NCI-H2081 (cell line): ENCODE data around the gene TP73.

Experiments used
- DNase-seq, 2 experiments: peaks; one replicate each; lab custom pipeline; 2025; lab: John Stamatoyannopoulos, UW

The TP73 gene

DNA sequence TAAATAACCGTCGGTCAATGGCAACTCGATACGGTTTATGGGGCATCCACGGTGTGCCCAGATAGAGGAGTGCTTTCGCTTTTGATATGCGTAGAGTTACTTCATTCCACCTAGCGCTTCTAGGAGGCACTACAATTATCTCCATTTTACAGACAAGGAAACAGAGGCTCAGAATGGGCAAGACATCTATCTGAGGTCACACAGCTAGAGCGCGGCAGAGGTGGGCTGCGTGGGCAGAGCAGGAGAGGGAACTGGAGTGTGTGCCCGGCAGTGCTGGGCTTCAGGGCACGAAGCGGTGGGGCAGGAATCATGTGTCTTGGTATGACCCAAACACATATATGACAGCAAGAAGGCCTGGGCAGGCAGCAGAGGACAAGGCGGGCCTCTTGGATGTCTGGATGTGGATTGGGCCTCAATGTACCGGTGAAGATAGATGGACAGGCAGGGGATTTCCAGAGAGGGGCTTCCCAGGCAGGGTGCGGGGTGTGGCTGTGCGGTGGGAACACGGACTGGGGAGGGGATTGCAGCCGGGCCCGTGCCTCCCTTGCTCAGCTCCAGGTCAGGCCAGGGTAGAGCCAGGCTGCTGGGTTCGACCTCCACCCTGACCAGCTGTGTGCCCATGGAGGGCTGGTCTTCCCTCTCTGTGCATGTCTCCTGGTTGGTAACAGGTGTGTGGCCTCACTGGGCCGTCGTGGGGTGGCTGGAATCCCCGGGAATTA, 21.2 kb downstream of the TP73 start:
- no peak for DNase-seq

DNA sequence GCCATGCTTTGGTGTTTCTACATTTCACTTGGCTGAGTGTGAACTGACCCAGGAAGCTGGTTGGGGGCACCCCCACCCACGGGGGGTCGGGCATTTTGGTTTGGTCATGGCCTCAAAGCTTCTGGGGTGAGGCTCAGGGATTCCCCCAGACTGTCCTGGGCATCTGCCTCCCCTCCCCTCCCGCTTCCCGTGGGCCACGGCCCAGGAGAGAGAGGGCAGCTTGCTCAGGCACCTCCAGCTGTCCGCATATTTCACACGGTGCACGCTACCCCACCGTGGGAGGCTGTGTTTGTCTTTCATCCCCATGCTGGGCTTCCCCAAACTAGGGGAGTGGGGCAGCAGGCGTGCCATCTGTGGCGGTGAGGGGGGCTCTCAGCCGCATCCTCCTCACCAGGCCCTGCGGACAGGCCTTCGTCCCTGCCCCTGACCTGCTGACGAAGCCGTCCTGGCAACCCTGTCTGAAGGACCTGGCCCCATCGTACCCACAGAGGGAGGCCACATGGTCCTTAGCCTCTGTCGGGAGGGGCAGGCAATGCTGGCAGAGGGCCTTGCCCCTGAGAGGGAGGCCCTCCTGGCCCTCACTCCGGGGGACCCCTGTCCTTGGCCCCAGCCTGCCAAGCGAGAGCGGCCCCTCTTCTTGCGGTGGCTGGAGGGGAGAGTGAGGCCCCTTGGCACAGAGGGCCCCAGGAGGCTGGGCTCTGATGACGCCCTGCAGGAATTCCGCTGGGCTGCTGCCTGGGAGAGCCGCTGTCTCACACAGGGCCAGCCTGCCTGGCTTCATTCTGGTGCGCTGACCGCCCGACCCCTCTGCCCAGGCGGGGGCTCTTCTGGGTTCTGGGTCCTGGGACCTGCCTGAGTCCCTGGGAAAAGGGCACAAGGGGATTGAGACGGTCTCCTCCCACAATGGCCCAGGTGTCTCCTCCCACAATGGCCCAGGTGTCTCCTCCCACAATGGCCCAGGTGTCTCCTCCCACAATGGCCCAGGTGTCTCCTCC, 22.1 kb downstream of the TP73 start:
- no peak for DNase-seq

DNA sequence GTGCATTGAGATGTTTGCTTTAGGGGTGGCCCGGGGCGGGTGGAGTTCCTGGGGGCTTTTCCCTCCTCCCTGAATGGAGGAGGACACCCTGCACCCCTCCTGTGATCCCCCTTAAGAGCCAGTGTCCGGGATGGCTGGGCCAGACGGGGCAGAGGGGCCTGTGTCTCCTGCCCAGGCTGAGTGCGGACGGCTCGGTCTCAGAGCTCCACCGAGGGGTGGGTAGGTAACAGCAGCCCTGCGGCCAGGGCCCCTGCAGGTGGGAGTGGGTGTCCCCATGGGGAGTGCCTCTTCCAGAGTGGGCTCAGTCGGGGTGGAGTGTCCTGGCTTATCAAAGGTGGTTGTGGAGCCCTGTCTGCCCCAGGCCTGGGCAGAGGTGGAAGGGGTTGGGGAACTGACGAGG, 23.1 kb downstream of the TP73 start:
- no peak for DNase-seq

DNA sequence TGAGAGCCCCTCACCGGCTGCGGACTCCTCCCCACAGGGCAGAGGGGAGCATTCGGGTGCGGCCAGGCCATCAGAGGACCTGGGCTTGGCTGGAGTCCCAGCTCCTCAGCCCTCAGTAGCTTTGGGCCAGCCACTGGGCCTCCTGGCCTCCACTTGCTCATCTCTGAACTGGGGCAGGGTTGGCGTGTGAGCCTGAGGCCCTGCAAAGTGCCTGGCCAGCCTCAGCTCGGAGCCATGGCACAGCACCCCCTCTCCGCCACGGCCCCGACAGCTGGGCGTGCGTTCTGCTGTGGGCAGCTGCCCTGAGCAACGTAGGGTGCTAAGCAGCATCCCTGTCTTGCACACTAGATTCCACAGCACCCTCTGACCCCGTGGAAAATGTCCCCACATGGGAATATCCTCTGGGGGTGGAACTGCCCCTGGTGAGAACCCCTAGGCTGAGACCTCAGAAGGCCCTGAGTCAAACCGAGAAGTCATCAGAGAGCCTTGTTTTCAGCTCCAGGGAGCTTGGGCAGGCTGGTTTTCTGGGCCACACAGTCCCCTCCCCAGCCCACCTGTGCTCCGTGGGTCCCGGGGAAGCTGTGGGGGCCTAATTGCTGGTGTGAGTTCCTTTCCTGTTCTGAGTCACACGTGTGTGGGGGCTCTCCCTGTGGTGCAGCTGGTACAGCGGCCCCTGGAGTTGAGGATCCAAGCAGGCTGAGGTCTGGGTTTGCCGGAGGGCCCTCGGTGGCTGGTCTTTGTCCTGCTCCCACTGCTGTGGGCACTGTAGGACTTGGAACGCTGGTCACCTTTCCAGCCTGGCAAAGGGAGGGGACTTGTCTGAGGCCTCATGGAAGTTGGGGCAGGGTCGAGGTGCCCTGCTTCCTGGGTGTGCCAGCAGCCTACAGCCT, 24.5 kb downstream of the TP73 start:
- DNase-seq, result no peak

DNA sequence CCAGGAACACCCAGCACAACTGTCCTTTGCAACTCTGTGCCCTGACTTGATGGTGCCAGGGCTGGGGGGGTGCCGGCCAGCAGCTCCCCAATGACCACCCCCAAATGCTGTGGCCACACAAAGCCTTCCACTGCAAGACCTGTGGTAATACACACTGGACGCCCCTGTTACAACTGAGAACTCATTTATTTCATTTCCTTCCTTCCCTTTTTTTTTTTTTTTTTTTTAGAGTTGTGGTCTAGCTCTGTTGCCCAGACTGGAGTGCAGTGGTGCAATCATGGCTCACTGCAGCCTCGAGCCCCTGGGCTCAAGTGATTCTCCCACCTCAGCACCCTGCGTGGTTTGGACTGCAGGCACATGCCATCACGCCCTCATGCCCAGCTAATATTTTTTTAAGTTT, 25.2 kb downstream of the TP73 start:
- DNase-seq, result no peak

DNA sequence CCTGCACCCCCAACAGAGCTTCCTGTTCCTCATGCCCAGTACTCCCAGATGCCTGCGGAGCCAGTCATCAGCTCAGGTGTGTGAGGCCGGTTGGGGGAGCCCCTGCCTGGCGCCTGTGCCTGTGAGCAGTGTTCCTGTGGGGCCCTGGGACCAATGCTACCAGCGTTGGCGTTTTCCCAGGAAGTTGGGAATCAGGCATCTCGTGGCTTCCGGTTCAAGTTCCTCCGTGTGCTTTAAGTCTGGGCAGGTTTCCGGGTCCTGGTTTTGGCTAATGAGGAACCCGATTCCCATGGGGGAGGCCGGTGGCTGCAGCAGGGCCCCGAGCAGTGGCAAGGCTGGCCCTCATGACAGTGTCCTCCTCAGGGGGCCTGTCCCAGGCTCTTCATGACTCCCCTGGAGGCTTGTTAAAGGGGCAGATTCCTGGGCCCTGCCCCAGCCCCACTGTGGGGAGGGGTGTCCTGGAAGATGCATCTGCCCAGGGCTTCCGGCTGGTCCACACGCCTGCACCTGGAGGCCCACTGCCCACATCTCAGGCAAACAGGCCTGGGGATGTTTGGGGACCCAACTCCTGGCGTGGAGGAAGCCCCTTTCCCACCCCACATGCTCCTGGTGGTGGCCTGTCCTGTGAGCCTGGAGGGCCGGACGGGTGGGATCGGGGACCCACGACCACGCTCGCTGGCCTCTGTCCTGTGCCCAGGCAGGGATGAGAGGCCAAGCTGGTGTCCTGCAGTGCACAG, 26.2 kb downstream of the TP73 start:
- DNase-seq, result peak in 1 of 2 experiments; percentile 39

DNA sequence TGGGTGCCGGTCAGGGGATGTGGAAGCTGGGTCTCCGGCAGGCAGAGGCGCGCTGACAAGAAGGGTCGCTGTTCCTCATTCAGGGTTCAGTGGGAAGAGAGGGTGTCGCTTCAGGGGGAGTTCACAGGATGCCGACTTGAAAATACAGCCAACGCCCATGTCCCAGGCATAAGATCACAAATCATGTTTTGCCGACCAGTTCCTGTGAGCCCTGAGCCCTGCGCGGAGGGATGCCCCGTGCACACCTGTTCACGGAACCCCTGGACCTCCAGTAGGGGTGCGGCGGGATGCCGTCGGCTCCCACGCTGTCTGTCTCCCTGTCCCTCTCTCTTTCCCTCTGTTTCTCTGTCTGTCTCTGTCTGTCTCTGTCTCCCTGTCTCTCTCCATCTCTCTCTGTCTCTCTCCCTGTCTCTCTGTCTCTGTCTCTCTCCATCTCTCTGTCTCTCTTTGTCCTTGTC, 26.8 kb downstream of the TP73 start:
- no peak for DNase-seq

DNA sequence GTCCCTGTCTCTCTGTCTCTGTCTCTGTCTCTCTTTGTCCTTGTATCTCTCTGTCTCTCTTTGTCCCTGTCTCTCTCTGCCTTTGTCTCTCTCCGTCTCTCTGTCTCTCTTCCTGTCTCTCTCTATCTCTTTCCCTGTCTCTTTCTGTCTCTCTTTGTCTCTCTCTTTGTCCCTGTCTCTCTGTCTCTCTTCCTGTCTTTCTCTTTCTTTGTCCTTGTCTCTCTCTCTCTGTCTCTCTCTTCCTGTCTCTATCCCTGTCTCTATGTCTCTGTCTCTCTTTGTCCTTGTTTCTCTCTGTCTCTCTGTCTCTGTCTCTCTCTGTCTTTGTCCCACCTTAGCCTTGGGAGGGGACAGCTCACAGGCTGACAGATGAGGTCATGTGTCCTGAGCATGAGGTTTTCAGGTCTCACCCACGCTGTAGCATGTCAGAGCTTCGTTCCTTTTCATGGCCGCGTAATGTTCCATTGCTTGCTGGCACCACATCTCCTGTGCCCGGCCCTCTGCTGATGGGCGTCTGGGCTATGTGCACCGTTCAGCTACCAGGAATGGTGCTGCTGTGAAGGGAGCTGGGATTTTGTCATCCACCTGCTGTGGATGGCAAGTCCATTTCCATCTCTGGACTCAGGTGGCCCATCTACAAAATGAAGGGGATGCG, 27.6 kb downstream of the TP73 start:
- no peak for DNase-seq

DNA sequence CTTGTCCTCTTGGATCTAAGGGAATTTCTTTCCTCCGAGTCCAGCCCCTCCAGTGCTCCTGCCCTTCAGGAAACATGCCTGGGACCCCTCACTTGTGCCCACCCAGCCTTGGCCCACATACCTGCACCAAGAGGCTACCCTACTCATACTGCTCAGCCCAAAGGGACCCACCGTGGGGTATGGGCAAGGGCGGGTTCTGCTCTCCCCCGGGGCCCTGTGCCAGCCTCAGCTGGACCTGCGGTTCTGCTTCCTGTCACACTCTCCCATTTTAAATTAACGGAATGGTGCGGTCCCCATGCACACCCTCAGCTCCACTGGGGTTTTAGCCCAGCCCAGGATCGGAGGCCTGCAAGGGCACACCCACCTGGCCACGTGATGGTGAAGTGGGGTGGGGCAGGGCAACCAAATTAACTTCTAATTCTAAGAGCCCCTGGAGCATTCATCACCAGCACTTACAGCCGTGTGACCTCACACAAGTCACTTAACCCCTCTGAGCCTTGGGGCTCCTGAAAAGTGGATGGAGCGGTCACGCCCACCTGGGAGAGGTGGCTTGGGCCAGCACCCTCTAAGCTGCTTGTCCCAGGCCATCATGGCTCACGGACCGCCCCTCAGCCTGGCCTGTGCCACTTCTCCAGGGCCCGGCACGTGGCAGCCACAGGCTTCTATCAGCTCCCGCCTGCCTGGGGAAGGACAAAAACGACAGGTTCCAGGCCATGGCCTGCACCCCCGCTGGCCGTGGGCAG, 28.3 kb downstream of the TP73 start:
- no peak for DNase-seq

DNA sequence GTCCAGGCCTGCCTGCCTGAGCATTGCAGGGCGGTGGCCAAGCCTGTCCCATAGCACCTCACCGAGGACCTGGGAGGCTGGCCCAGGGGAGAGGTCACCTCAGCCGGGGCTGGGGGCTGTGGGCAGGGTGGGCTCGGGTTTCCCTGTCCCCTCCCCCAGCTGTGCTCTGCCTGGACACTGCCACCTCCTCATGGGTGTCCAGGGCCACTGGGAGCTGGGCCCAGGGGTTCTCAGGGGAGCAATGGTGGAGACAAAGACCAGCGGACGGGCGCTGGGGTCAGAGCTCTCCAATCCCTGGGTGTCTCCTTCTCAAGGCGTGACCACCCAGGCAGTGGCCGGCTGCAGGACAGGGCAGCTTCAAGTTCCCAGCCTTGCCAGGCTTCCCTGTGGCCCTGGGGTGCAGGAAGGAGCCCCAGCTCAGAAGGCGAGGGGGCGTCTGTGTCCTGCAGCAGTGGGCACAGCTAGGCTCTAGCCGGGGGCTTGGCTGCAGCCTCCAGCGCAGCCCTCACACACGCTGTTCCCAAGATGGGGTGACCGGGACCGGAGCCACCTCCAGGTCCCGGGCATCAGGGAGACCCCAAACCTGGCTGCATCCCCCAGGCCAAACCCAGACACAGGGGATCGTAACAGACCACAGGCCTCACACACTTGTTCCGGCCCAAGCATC, 29.0 kb downstream of the TP73 start:
- DNase-seq, result no peak

DNA sequence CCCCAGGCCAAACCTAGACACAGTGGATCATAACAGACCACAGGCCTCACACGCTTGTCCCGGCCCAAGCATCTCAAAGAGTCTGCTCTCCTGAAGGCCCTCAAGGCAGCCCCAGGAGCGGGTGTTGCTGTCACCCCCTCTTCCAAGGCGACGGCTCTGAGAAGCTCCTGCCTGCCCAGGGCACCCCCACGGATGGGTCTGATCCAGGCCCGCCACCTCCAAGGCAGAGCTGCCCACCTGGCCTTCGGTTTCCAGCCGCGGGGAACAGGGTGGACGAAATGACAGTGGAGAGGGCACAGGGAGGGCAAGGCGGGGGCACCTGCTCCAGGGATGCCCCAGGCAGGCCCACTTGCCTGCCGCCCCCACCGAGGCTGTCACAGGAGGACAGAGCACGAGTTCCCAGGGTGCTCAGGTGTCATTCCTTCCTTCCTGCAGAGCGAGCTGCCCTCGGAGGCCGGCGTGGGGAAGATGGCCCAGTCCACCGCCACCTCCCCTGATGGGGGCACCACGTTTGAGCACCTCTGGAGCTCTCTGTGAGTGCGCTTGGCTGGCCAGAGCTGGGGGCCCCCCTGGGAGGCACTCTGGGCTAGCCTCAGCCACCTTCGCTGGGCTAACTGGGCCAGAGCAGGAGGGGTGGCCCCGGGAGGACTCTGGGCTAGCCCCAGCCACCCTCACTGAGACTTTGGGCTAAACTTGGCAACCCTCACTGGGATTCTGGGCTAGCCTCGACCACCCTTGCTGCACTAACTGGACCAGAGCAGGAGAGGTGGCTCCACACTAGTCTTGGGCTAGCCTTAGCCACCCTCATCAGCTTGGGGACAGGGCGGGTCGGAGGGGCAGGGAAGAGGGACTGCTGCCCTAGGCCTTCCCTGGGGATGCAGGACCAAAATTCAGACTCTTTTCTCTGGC, 29.8 kb downstream of the TP73 start:
- DNase-seq, result no peak

DNA sequence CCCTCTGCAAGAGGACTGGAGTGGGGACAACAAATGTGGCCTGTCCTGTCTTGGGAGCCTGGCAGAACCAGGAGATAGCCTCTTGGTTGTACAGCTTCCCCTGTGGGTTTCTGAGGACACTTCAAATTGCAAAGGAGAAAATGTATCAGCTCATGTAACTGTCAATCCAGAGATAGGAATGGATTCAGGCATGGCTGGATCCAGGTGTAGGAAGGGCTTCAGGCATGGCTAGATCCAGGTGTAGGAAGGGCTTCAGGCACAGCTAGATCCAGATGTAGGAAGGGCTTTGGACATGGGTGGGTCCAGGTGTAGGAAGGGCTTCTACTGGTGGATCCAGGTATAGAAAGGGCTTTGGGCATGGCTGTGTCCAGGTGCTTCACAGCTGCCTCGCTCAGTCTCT, 30.9 kb downstream of the TP73 start:
- no peak for DNase-seq

DNA sequence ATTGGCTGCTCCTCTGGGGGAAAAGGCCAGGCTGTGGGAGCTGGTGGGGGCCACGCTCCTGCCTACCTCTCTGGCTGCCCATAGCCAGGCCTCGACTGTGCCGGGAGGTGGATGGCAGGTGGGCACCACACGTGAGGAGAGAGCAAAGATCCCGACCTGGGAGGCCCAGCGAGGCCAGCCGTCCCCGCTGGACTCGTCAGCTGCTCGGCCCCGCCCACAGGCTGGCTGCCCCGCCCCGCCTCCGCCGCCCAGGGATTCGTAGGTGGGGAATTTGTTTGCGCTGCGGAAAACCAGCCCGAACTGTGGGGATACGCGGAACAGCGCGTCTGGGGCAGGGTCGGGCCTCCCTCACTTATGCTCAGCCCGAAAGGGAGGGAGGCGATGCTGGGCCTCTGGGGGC, 31.7 kb downstream of the TP73 start:
- DNase-seq, result no peak

DNA sequence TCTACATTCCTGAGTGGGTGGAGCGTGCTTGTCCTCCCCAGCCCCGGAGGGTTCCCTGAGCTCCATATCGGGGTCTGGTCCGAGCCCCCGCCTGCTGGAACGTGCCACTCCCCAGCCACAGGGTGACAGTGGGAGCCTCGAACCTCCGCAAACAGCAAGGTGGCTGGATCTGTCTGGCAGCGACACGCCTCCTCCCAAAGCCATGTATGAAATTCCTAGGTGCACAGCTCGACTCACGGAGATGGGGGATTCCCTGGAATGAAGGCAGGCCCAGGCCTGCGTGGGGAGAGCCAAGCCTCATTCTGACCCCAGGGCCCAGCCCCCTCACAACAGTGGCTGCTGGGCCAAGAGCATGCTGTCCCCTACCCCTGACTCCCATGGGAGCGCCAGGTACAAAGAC, 32.9 kb downstream of the TP73 start:
- no peak for DNase-seq

DNA sequence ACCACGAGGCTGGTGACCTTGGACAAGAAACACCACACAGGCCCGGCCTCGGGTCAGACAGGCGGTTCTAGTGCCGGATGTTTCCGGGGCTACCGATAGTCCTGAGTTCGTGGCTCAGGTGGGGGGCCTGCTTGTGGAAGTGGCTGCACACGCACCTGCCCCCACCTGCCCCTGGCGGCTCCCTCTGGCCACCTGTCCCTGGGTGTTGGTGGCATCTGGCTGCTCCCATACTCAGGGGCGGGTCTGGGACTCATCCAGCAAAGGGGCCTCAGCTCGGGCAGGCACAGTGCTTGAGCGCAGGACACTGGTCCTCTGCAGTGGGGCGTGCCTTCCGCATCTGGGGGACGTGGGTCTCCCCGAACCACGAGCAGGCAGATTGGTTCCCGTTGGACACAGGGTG, 33.6 kb downstream of the TP73 start:
- no peak for DNase-seq

DNA sequence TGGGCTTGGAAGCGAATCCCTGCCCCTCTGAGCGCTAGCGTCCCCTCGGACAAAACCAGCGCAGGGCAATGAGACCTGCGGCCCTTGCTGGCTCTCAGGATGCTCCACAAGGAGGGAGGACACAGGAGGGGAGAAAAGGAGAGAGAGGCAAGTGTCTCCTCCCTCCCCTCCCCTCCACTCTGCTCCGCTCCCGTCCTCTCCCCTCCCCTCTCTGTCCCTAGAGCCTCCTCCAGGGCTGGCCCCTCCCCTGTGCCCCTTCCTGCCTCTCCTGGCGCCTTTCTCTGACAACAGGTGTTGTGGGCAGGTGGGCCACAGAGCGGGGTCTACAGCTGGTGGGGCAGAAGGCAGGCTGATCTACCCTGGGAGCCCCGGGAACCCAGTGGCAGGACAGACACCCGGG, 35.2 kb downstream of the TP73 start:
- DNase-seq, result no peak

DNA sequence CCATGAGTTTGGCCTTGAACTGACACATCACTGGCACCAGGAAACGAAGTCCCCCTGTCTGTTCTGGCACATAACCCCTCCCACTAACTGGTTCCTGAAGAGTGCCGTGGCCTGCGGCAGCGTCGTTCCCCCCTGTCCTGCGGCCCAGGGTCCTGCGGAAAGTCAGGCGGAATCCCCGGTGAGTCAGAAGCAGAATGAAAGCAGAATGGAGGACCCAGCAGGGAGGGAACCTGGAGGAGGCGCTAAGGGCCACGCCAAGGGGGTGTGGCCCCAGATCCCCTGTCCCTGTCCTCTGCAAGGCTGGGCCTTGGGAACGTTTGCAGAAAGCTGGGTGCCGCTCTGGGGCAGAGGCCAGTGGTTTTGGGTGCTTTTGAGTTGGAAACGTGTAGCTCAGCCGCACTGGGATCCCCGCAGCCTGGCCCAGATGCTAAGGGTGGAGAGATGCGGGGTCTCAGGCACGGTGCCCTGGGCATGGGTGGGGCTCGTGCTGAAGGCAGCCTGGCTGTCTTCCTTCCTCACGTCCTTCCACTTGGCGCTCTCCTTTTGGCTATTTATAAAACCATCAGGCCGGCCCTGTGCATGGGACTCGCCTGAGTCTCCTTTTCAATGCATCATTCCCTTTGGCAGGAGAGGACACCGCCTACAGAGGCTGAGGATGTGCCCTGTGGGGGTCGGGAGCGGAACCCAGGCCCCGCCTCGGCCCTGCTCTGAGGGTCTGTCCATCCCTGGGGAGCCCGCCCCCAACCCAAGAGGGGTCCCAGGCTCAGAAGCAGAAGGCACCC, 36.2 kb downstream of the TP73 start:
- no peak for DNase-seq
